Measurements from ENCODE around the gene TMPRSS6. TPM values are rescaled to one million over a fixed set of nuclear protein-coding genes. Genes with fewer than 3 reads are reported as not detected.

TMPRSS6 gene
- total RNA-seq, 1 donor: not detected

GRCh38 chr22:37018086-37018814, 91.3 kb downstream of the TMPRSS6 start:
- no peak for DNase-seq (ENCODE audit: low read depth in 2 of 3, low spot score in 2 of 3)

GRCh38 chr22:37017356-37017755, 92.2 kb downstream of the TMPRSS6 start:
- DNase-seq (ENCODE audit: low read depth in 2 of 3, low spot score in 2 of 3): no peak

- DNase-seq (ENCODE audit: low read depth in 2 of 3, low spot score in 2 of 3): no peak
Observed at GRCh38 chr22:37016134-37016910, 93.2 kb downstream of the TMPRSS6 start.

GRCh38 chr22:37015587-37015878, 94.0 kb downstream of the TMPRSS6 start:
- no peak for DNase-seq (ENCODE audit: low read depth in 2 of 3, low spot score in 2 of 3)

Other genes starting within 250 kb of the TMPRSS6 start
- 108 TPM for gene NCF4, start 248.7 kb downstream of the TMPRSS6 start, total RNA-seq
- gene CSF2RB, start 196.1 kb downstream of the TMPRSS6 start, total RNA-seq: 132 TPM
- gene TST, start 90.3 kb downstream of the TMPRSS6 start, total RNA-seq: 35.0 TPM
- gene MPST, start 90.0 kb downstream of the TMPRSS6 start, total RNA-seq: 125 TPM
- 12.9 TPM for gene KCTD17, start 58.0 kb downstream of the TMPRSS6 start, total RNA-seq
- gene IL2RB, start 40.2 kb upstream of the TMPRSS6 start, total RNA-seq: 0.27 TPM
- 1.6 TPM for gene C1QTNF6, start 78.5 kb upstream of the TMPRSS6 start, total RNA-seq
- gene SSTR3, start 102.8 kb upstream of the TMPRSS6 start, total RNA-seq: under 0.01 TPM
- 399 TPM for gene RAC2, start 134.6 kb upstream of the TMPRSS6 start, total RNA-seq
- 65.7 TPM for gene CYTH4, start 172.8 kb upstream of the TMPRSS6 start, total RNA-seq